SK-N-SH (cell line): ENCODE results near the gene KLF16. TPM values are rescaled to one million over a fixed set of nuclear protein-coding genes. Genes with fewer than 3 reads are reported as not detected.

Experiments used
- CTCF ChIA-PET: fragments of 300-600, 350-600 bp; formaldehyde crosslinking; extraction: SDS; loops from one replicate; lab custom pipeline; 2021; lab: Yijun Ruan, JAX
- POLR2A ChIA-PET: fragments of 350-600 bp; sonication (Branson Sonifier 250); formaldehyde crosslinking; extraction: SDS; loops from one replicate; lab custom pipeline; 2020; ENCODE audit warnings: antibody characterized with exemption, inconsistent platforms; lab: Yijun Ruan, JAX
- DNase-seq: peaks from one replicate; pipeline ENCODE4 v3.0.0; 2012
- H2AFZ ChIP-seq: fragments of 200-600 bp; sonication (generic); 2 replicates; pipeline ENCODE4 v1.8.1; 2016; ENCODE audit warnings: antibody characterized with exemption, mild to moderate bottlenecking, low read depth
- H3F3A ChIP-seq: fragments of 200-600 bp; sonication (generic); replicated peaks from 2 replicates; pipeline ENCODE3; 2016; ENCODE audit warnings: antibody characterized with exemption, mild to moderate bottlenecking; ENCODE audit not compliant: insufficient read depth
- H3K27ac ChIP-seq, 2 experiments: fragments of 200-500 bp in 1 of 2; fragments of 200-600 bp in 1 of 2; sonication (Bioruptor generic) in 1 of 2; sonication (generic), shearing (Covaris generic) in 1 of 2; 2 replicates each; pipeline versions ENCODE4 v1.5.1 to v1.6.1; 2014 to 2016; ENCODE audit warnings: low read depth in 2 of 2, inconsistent platforms in 1 of 2, low read length in 1 of 2, mild to moderate bottlenecking in 1 of 2, mixed read lengths in 1 of 2
- H3K27me3 ChIP-seq: fragments of 200-600 bp; sonication (generic), shearing (Covaris generic); 2 replicates; pipeline ENCODE4 v1.6.1; 2016; ENCODE audit warnings: mixed run types; ENCODE audit not compliant: insufficient read depth
- H3K36me3 ChIP-seq, 2 experiments: fragments of 200-500 bp in 1 of 2; fragments of 200-600 bp in 1 of 2; sonication (Bioruptor generic) in 1 of 2; sonication (generic) in 1 of 2; replicated peaks in 1 of 2; 2 replicates each; pipeline versions ENCODE3 to v1.5.1; 2014 to 2016; ENCODE audit warnings: low read length in 1 of 2, mild to moderate bottlenecking in 1 of 2; ENCODE audit not compliant: insufficient read depth in 2 of 2, control insufficient read depth in 1 of 2
- H3K4me1 ChIP-seq, 2 experiments: fragments of 200-500 bp in 1 of 2; fragments of 200-600 bp in 1 of 2; sonication (Bioruptor generic) in 1 of 2; sonication (generic), shearing (Covaris generic) in 1 of 2; 2 replicates each; pipeline versions ENCODE4 v1.5.1 to v1.6.1; 2014 to 2016; ENCODE audit warnings: low read depth in 1 of 2, low read length in 1 of 2, mixed run types in 1 of 2; ENCODE audit not compliant: insufficient read depth in 2 of 2, control insufficient read depth in 1 of 2
- H3K4me2 ChIP-seq: fragments of 200-600 bp; sonication (generic), shearing (Covaris generic); 2 replicates; pipeline ENCODE4 v1.6.1; 2017; ENCODE audit warnings: mixed run types
- H3K4me3 ChIP-seq, 2 experiments: fragments of 200-500 bp in 1 of 2; fragments of 200-600 bp in 1 of 2; sonication (Bioruptor generic) in 1 of 2; sonication (generic), shearing (Covaris generic) in 1 of 2; 2 replicates each; pipeline versions ENCODE4 v1.5.1 to v1.8.1; 2014 to 2016; ENCODE audit warnings: low read depth in 2 of 2, inconsistent platforms in 1 of 2, low read length in 1 of 2, mild to moderate bottlenecking in 1 of 2, mixed read lengths in 1 of 2, moderate library complexity in 1 of 2
- H3K79me2 ChIP-seq: fragments of 200-600 bp; sonication (generic); 2 replicates; pipeline ENCODE4 v1.8.1; 2017; ENCODE audit warnings: mild to moderate bottlenecking; ENCODE audit not compliant: insufficient read depth
- H3K9ac ChIP-seq: fragments of 200-600 bp; sonication (generic); 2 replicates; pipeline ENCODE4 v1.6.1; 2017; ENCODE audit warnings: mixed run types
- H3K9me2 ChIP-seq: fragments of 200-600 bp; sonication (generic); 2 replicates; pipeline ENCODE4 v1.6.1; 2017; ENCODE audit warnings: mixed run types
- H3K9me3 ChIP-seq: fragments of 200-600 bp; sonication (generic); 2 replicates; pipeline ENCODE4 v1.6.1; 2017; ENCODE audit warnings: mixed run types, mild to moderate bottlenecking, moderate library complexity
- H4K20me1 ChIP-seq: fragments of 200-600 bp; sonication (generic); 2 replicates; pipeline ENCODE4 v1.6.1; 2017; ENCODE audit warnings: mild to moderate bottlenecking, mixed run types; ENCODE audit not compliant: insufficient read depth
- CHD2 ChIP-seq: fragments of 150-350 bp; IDR thresholded peaks from 2 replicates; pipeline ENCODE4 v1.6.1; 2018; ENCODE audit warnings: low read length; ENCODE audit not compliant: partially characterized antibody
- ELF1 ChIP-seq: IDR thresholded peaks from 2 replicates; pipeline ENCODE4 v1.4.0; 2012
- EP300 ChIP-seq, 2 experiments: IDR thresholded peaks; 2 replicates each; pipeline versions ENCODE4 v1.4.0 to v1.6.1; 2012; ENCODE audit warnings: borderline replicate concordance in 1 of 2, low read depth in 1 of 2, low read length in 1 of 2
- IRF3 ChIP-seq: fragments of 150-350 bp; IDR thresholded peaks from 2 replicates; pipeline ENCODE4 v1.6.1; 2016; ENCODE audit warnings: mild to moderate bottlenecking, low read depth, low read length
- JUND ChIP-seq: IDR thresholded peaks from 2 replicates; pipeline ENCODE4 v1.4.0; 2012
- MEF2A ChIP-seq: IDR thresholded peaks from 2 replicates; pipeline ENCODE4 v1.4.0; 2012; ENCODE audit warnings: low read depth, borderline replicate concordance
- MXI1 ChIP-seq: IDR thresholded peaks from 2 replicates; pipeline ENCODE4 v1.6.1; 2012; ENCODE audit warnings: mild to moderate bottlenecking, low read depth, low read length, improper control_type of control experiment
- NRF1 ChIP-seq: IDR thresholded peaks from 2 replicates; pipeline ENCODE4 v1.6.1; 2012; ENCODE audit warnings: low read depth, mild to moderate bottlenecking, low read length
- POLR2AphosphoS5 ChIP-seq: IDR thresholded peaks from 2 replicates; pipeline ENCODE4 v1.6.1; 2012; ENCODE audit warnings: low read depth, low read length
- RAD21 ChIP-seq: IDR thresholded peaks from 2 replicates; pipeline ENCODE4 v1.6.1; 2012; ENCODE audit warnings: mild to moderate bottlenecking, low read length
- RFX5 ChIP-seq: IDR thresholded peaks from 2 replicates; pipeline ENCODE4 v1.6.1; 2012; ENCODE audit warnings: mild to moderate bottlenecking, improper control_type of control experiment, low read length
- TAF1 ChIP-seq: IDR thresholded peaks from 2 replicates; pipeline ENCODE4 v1.6.1; 2012; ENCODE audit warnings: low read depth, mild to moderate bottlenecking, low read length, moderate library complexity, borderline replicate concordance
- TEAD4 ChIP-seq: IDR thresholded peaks from 2 replicates; pipeline ENCODE4 v1.4.0; 2012; ENCODE audit warnings: mild to moderate bottlenecking, borderline replicate concordance; ENCODE audit not compliant: insufficient read depth
- USF1 ChIP-seq: IDR thresholded peaks from 2 replicates; pipeline ENCODE4 v1.4.0; 2012; ENCODE audit warnings: low read depth, borderline replicate concordance
- WGBS: methylation state at CpG from one replicate; pipeline ENCODE4 v1.1.6; 2017; ENCODE audit warnings: low lambda C conversion rate; 5-methylcytosine and 5-hydroxymethylcytosine counted together
- polyA plus RNA-seq, 3 experiments: library from polyadenylated mRNA; depleted of rRNA; stranded (reverse); fragments of >200 nt; gene quantifications; 2 replicates each; pipeline ENCODE4 v1.2.3, GENCODE V29; 2012
- TF ChIP-seq, protein P1 (sequence below): IDR thresholded peaks from 2 replicates; pipeline ENCODE4 v1.6.1; 2012; ENCODE audit warnings: mild to moderate bottlenecking, low read depth, low read length, moderate library complexity
- TF ChIP-seq, protein P2 (sequence below): IDR thresholded peaks from 2 replicates; pipeline ENCODE4; 2012
- TF ChIP-seq, protein P3 (sequence below): IDR thresholded peaks from 2 replicates; pipeline ENCODE4 v1.4.0; 2012; ENCODE audit warnings: low read depth

The KLF16 gene
- polyA plus RNA-seq, 1 of the 3 experiments (the other 2 are of a cell fraction): 16.1 TPM

- Histone ChIP-seq H3K9me3 (no peaks in the 10 kb centered on the region), H2AFZ (peak overlapping the region; percentile 62), H4K20me1 (peaks cover 22% of the 10 kb centered on the region), H3K4me1 (peaks cover 14 to 21% of the 10 kb centered on the region in 2 experiments; a peak in 2 of 4 replicates), H3K36me3 (no peaks in the 10 kb centered on the region), H3K9ac (peak overlapping the region; percentile 96), H3K27me3 (no peaks in the 10 kb centered on the region), H3K27ac (peak overlapping the region; percentile 93 to 94), H3K79me2 (peaks cover 64% of the 10 kb centered on the region), H3K4me3 (peak overlapping the region; percentile 64 to 79), H3K4me2 (peak overlapping the region; percentile 100), H3F3A (peaks cover 13% of the 10 kb centered on the region), H3K9me2 (no peaks in the 10 kb centered on the region)
- TF ChIP-seq IRF3: no peak
- TF ChIP-seq USF1: no peak
- no peak for TF ChIP-seq JUND
- WGBS: 98% methylated on average over 9 of the region's 17 CpGs
- ChIA-PET POLR2A (interaction anchor here (1.2 to 1.4 kb wide), 4 partner anchors 9 to 40 kb away, joined by 3 to 7 read pairs (median 5); partner anchors contain the start of genes ADAT3 and SCAMP4), CTCF (interaction anchor here (0.5 to 1.9 kb wide), 14 partner anchors 10 to 729 kb away, joined by 3 to 10 read pairs (median 4); no protein-coding TSS in a partner anchor)
- no peak for DNase-seq
Measured at GRCh38 chr19:1865172-1866010, 2.0 kb upstream of the KLF16 start.

- no peaks in the 10 kb centered on the region for H3K9me3 ChIP-seq
- POLR2A ChIA-PET: interaction anchor here (0.8 to 1.4 kb wide), 4 partner anchors 9 to 41 kb away, joined by 3 to 7 read pairs (median 5); partner anchors contain the start of genes ADAT3 and SCAMP4
- WGBS: 0% methylated on average over 5 of the region's 52 CpGs
- peak overlapping the region; percentile 64 to 79 for H3K4me3 ChIP-seq
- H3K4me1 ChIP-seq: peaks cover 18 to 28% of the 10 kb centered on the region in 2 experiments; a peak in 2 of 4 replicates
- peak overlapping the region; percentile 93 to 94 for H3K27ac ChIP-seq
- no peaks in the 10 kb centered on the region for H3K27me3 ChIP-seq
- peak overlapping the region; percentile 100 for H3K4me2 ChIP-seq
- peak overlapping the region; percentile 62 for H2AFZ ChIP-seq
- H3K79me2 ChIP-seq: peaks cover 64% of the 10 kb centered on the region
- H4K20me1 ChIP-seq: peaks cover 30% of the 10 kb centered on the region
- CTCF ChIA-PET: interaction anchor here (0.5 to 1.9 kb wide), 14 partner anchors 9 to 730 kb away, joined by 3 to 10 read pairs (median 4); no protein-coding TSS in a partner anchor
- H3K36me3 ChIP-seq: no peaks in the 10 kb centered on the region
- peaks cover 9% of the 10 kb centered on the region for H3F3A ChIP-seq
- peak; percentile 90 for DNase-seq
- peak overlapping the region; percentile 96 for H3K9ac ChIP-seq
- H3K9me2 ChIP-seq: no peaks in the 10 kb centered on the region
- peak; percentile 49 for TF ChIP-seq NRF1
- peak; percentile 54 for TF ChIP-seq RAD21
- TF ChIP-seq TAF1: peak; percentile 45
- no peak for TF ChIP-seq MEF2A
- TF ChIP-seq CHD2: peak; percentile 21
- TF ChIP-seq, protein P1, sequence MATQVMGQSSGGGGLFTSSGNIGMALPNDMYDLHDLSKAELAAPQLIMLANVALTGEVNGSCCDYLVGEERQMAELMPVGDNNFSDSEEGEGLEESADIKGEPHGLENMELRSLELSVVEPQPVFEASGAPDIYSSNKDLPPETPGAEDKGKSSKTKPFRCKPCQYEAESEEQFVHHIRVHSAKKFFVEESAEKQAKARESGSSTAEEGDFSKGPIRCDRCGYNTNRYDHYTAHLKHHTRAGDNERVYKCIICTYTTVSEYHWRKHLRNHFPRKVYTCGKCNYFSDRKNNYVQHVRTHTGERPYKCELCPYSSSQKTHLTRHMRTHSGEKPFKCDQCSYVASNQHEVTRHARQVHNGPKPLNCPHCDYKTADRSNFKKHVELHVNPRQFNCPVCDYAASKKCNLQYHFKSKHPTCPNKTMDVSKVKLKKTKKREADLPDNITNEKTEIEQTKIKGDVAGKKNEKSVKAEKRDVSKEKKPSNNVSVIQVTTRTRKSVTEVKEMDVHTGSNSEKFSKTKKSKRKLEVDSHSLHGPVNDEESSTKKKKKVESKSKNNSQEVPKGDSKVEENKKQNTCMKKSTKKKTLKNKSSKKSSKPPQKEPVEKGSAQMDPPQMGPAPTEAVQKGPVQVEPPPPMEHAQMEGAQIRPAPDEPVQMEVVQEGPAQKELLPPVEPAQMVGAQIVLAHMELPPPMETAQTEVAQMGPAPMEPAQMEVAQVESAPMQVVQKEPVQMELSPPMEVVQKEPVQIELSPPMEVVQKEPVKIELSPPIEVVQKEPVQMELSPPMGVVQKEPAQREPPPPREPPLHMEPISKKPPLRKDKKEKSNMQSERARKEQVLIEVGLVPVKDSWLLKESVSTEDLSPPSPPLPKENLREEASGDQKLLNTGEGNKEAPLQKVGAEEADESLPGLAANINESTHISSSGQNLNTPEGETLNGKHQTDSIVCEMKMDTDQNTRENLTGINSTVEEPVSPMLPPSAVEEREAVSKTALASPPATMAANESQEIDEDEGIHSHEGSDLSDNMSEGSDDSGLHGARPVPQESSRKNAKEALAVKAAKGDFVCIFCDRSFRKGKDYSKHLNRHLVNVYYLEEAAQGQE: 0 out of 2 replicates have a peak, but pooled peaks have one; percentile 12
- TF ChIP-seq RFX5: no peak
- TF ChIP-seq, protein P2, sequence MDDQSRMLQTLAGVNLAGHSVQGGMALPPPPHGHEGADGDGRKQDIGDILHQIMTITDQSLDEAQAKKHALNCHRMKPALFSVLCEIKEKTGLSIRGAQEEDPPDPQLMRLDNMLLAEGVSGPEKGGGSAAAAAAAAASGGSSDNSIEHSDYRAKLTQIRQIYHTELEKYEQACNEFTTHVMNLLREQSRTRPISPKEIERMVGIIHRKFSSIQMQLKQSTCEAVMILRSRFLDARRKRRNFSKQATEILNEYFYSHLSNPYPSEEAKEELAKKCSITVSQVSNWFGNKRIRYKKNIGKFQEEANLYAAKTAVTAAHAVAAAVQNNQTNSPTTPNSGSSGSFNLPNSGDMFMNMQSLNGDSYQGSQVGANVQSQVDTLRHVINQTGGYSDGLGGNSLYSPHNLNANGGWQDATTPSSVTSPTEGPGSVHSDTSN: 0 out of 2 replicates have a peak, but pooled peaks have one; percentile 15
- TF ChIP-seq, protein P3, sequence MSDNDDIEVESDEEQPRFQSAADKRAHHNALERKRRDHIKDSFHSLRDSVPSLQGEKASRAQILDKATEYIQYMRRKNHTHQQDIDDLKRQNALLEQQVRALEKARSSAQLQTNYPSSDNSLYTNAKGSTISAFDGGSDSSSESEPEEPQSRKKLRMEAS: peak; percentile 0; the same call in 1 of the 2 replicates
- no peak for TF ChIP-seq TEAD4
- TF ChIP-seq ELF1: no peak
- TF ChIP-seq EP300 (IDR thresholded peaks at IDR 0.05; ENCODE audit: borderline replicate concordance in 1 of 2, low read depth in 1 of 2, low read length in 1 of 2): no peak
- peak; percentile 2; the same call in 1 of the 2 replicates for TF ChIP-seq POLR2AphosphoS5
- peak; percentile 24; the same call in 1 of the 2 replicates for TF ChIP-seq MXI1
Measured at GRCh38 chr19:1864480-1865171, 1.2 kb upstream of the KLF16 start.
